Measurements from ENCODE around the gene SAPCD1. TPM values are rescaled to one million over a fixed set of nuclear protein-coding genes. Genes with fewer than 3 reads are reported as not detected.

The SAPCD1 gene
- total RNA-seq, 1 experiment from 2014 or later, result 18.2 TPM

- TF ChIP-seq FOSL1 (IDR thresholded peaks at IDR 0.05; ENCODE audit: low read depth) (no peak), JUND (IDR thresholded peaks at IDR 0.05) (no peak), RAD21 (IDR thresholded peaks at IDR 0.05; ENCODE audit: low read depth) (no peak), TCF7L2 (IDR thresholded peaks at IDR 0.05; ENCODE audit: borderline replicate concordance, extremely low read depth, insufficient read depth, insufficient read length) (no peak), MAX (IDR thresholded peaks at IDR 0.05) (no peak), ATF3 (IDR thresholded peaks at IDR 0.05) (no peak), EZH2 (IDR thresholded peaks at IDR 0.05) (no peak), ZFX (IDR thresholded peaks at IDR 0.05) (no peak), SP1 (IDR thresholded peaks at IDR 0.05; ENCODE audit: low read depth) (no peak), POLR2AphosphoS5 (IDR thresholded peaks at IDR 0.05; ENCODE audit: low read depth, low read length) (no peak), YY1 (IDR thresholded peaks at IDR 0.05; ENCODE audit: extremely low read depth, insufficient replicate concordance, low read depth, low read length) (no peak)
- TF ChIP-seq, protein P1, sequence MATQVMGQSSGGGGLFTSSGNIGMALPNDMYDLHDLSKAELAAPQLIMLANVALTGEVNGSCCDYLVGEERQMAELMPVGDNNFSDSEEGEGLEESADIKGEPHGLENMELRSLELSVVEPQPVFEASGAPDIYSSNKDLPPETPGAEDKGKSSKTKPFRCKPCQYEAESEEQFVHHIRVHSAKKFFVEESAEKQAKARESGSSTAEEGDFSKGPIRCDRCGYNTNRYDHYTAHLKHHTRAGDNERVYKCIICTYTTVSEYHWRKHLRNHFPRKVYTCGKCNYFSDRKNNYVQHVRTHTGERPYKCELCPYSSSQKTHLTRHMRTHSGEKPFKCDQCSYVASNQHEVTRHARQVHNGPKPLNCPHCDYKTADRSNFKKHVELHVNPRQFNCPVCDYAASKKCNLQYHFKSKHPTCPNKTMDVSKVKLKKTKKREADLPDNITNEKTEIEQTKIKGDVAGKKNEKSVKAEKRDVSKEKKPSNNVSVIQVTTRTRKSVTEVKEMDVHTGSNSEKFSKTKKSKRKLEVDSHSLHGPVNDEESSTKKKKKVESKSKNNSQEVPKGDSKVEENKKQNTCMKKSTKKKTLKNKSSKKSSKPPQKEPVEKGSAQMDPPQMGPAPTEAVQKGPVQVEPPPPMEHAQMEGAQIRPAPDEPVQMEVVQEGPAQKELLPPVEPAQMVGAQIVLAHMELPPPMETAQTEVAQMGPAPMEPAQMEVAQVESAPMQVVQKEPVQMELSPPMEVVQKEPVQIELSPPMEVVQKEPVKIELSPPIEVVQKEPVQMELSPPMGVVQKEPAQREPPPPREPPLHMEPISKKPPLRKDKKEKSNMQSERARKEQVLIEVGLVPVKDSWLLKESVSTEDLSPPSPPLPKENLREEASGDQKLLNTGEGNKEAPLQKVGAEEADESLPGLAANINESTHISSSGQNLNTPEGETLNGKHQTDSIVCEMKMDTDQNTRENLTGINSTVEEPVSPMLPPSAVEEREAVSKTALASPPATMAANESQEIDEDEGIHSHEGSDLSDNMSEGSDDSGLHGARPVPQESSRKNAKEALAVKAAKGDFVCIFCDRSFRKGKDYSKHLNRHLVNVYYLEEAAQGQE (IDR thresholded peaks at IDR 0.05; ENCODE audit: low read depth), result no peak
- TF ChIP-seq, protein P2, sequence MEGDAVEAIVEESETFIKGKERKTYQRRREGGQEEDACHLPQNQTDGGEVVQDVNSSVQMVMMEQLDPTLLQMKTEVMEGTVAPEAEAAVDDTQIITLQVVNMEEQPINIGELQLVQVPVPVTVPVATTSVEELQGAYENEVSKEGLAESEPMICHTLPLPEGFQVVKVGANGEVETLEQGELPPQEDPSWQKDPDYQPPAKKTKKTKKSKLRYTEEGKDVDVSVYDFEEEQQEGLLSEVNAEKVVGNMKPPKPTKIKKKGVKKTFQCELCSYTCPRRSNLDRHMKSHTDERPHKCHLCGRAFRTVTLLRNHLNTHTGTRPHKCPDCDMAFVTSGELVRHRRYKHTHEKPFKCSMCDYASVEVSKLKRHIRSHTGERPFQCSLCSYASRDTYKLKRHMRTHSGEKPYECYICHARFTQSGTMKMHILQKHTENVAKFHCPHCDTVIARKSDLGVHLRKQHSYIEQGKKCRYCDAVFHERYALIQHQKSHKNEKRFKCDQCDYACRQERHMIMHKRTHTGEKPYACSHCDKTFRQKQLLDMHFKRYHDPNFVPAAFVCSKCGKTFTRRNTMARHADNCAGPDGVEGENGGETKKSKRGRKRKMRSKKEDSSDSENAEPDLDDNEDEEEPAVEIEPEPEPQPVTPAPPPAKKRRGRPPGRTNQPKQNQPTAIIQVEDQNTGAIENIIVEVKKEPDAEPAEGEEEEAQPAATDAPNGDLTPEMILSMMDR (IDR thresholded peaks at IDR 0.05 in 2 of 3, conservative IDR thresholded peaks at IDR 0.05 in 1 of 3; ENCODE audit: borderline replicate concordance in 1 of 3, insufficient read depth in 1 of 3, low read depth in 2 of 3, low read length in 2 of 3), result no peak
- Histone ChIP-seq H3K4me3 (replicated peaks in 1 of 2; ENCODE audit: low read depth in 1 of 2, low read length in 2 of 2) (no peak overlapping the region), H3K9ac (ENCODE audit: low read length) (no peak overlapping the region), H3K27ac (ENCODE audit: low read depth, low read length) (no peak overlapping the region; the same call in 1 of the 2 replicates), H3K79me2 (ENCODE audit: insufficient read depth, low read length) (no peaks in the 10 kb centered on the region), H3K27me3 (ENCODE audit: insufficient read depth, low read length) (no peaks in the 10 kb centered on the region), H4K20me1 (ENCODE audit: insufficient read depth) (no peaks in the 10 kb centered on the region), H3K9me3 (ENCODE audit: control insufficient read depth in 1 of 2, insufficient read depth in 1 of 2, low read depth in 1 of 2, low read length in 2 of 2) (no peaks in the 10 kb centered on the region), H2AFZ (ENCODE audit: low read depth, low read length, poor library complexity, severe bottlenecking) (no peak overlapping the region), H3K4me1 (ENCODE audit: control insufficient read depth in 1 of 2, insufficient read depth in 2 of 2, low read length in 2 of 2) (peaks cover 12 to 35% of the 10 kb centered on the region in 2 experiments; a peak in 3 of 4 replicates), H3K4me2 (ENCODE audit: low read length) (no peak overlapping the region), H3K36me3 (ENCODE audit: control insufficient read depth in 1 of 2, insufficient read depth in 2 of 2, low read length in 2 of 2) (peaks cover 0 to 5% of the 10 kb centered on the region in 2 experiments; a peak in 1 of 4 replicates), H3K9me2 (ENCODE audit: insufficient read depth) (no peaks in the 10 kb centered on the region)
- ATAC-seq (no peak), DNase-seq (ENCODE audit: low read depth, low spot score) (no peak)
- CTCF ChIA-PET, result interaction anchor here (0.9 kb wide), 1 partner anchor 64 kb away, joined by 5 read pairs; no protein-coding TSS in a partner anchor
- intact Hi-C loops (cut with micrococcal nuclease), result no loop called here
- no TSS peak for BruUV-seq (replicated peaks)
- RAD21 ChIA-PET (ENCODE audit: low non-redundant PET in 1 of 2, low total read pairs in 2 of 2, uncharacterized antibody in 2 of 2, unreplicated experiment in 2 of 2), result no interaction called here
- POLR2A ChIA-PET, result no interaction called here
These were observed 3.7 kb downstream of the SAPCD1 start for GRCh38 chr6:31765910-31766794.

Data from HCT116 (cell line).